HepG2 (cell line): ENCODE data around the gene CDIP1. TPM values are rescaled to one million over a fixed set of nuclear protein-coding genes. Genes with fewer than 3 reads are reported as not detected.

Experiments used
- ARID4A ChIP-seq: sonication (generic); formaldehyde crosslinking; IDR thresholded peaks from 2 replicates; pipeline ENCODE4 v1.5.0; 2020; ENCODE audit warnings: mild to moderate bottlenecking, missing genetic modification reagents, borderline replicate concordance
- KMT2A ChIP-seq: sonication (generic); formaldehyde crosslinking; IDR thresholded peaks from 2 replicates; pipeline ENCODE4 v1.4.0; 2020; ENCODE audit warnings: missing genetic modification reagents
- RNF219 ChIP-seq: sonication (generic); formaldehyde crosslinking; IDR thresholded peaks from 2 replicates; pipeline ENCODE4 v1.5.0; 2020; ENCODE audit warnings: mild to moderate bottlenecking, missing genetic modification reagents
- SNAPC2 ChIP-seq: sonication (generic); formaldehyde crosslinking; IDR thresholded peaks from 2 replicates; pipeline ENCODE4 v1.8.1; 2022; ENCODE audit warnings: mild to moderate bottlenecking, missing genetic modification reagents
- SP4 ChIP-seq: sonication (generic); formaldehyde crosslinking; IDR thresholded peaks from 2 replicates; pipeline ENCODE4 v1.8.1; 2023; ENCODE audit warnings: mild to moderate bottlenecking, missing genetic modification reagents
- ZBTB2 ChIP-seq: sonication (generic); formaldehyde crosslinking; IDR thresholded peaks from 2 replicates; pipeline ENCODE4 v1.8.0; 2022; ENCODE audit warnings: low read depth, missing genetic modification reagents
- ZNF10 ChIP-seq: sonication (generic); formaldehyde crosslinking; IDR thresholded peaks from 2 replicates; pipeline ENCODE4 v1.4.0; 2020; ENCODE audit warnings: mild to moderate bottlenecking, low read depth, missing genetic modification reagents, borderline replicate concordance
- ZNF280B ChIP-seq: sonication (generic); formaldehyde crosslinking; IDR thresholded peaks from 2 replicates; pipeline ENCODE4 v1.5.0; 2020; ENCODE audit warnings: missing genetic modification reagents, mild to moderate bottlenecking, borderline replicate concordance
- ZNF34 ChIP-seq: sonication (generic); formaldehyde crosslinking; IDR thresholded peaks from 2 replicates; pipeline ENCODE4 v1.4.0; 2020; ENCODE audit warnings: mild to moderate bottlenecking, missing genetic modification reagents, borderline replicate concordance
- ZNF441 ChIP-seq: sonication (generic); formaldehyde crosslinking; IDR thresholded peaks from 2 replicates; pipeline ENCODE4 v1.7.0; 2021; ENCODE audit warnings: missing genetic modification reagents, borderline replicate concordance
- ZNF451 ChIP-seq: sonication (generic); formaldehyde crosslinking; IDR thresholded peaks from 2 replicates; pipeline ENCODE4 v1.5.0; 2020; ENCODE audit warnings: mild to moderate bottlenecking, missing genetic modification reagents
- ZNF503 ChIP-seq: sonication (generic); formaldehyde crosslinking; IDR thresholded peaks from 2 replicates; pipeline ENCODE4 v1.4.0; 2020; ENCODE audit warnings: missing genetic modification reagents
- ZNF580 ChIP-seq: IDR thresholded peaks from 2 replicates; pipeline ENCODE4 v1.6.1; 2016; ENCODE audit warnings: low read depth, borderline replicate concordance
- ZNF619 ChIP-seq: sonication (generic); formaldehyde crosslinking; IDR thresholded peaks from 2 replicates; pipeline ENCODE4 v1.4.0; 2020; ENCODE audit warnings: mild to moderate bottlenecking, missing genetic modification reagents
- ZNF746 ChIP-seq: sonication (generic); formaldehyde crosslinking; IDR thresholded peaks from 2 replicates; pipeline ENCODE4 v1.8.0; 2022; ENCODE audit warnings: mild to moderate bottlenecking, missing genetic modification reagents
- polyA plus RNA-seq, 8 experiments: library from polyadenylated mRNA; depleted of rRNA in 3 of 8; stranded (reverse) in 7 of 8; unstranded in 1 of 8; fragments of >200 nt; fragmentation: Illumina TruSeq in 4 of 8; extraction: Trizol in 4 of 8; gene quantifications; 2 replicates each; pipeline versions ENCODE4 v1.2.1 to v1.2.3, GENCODE V29; 2011 to 2016; ENCODE audit warnings: low read depth in 4 of 8, missing spikeins in 1 of 8, mixed read lengths in 1 of 8; ENCODE audit not compliant: insufficient read depth in 1 of 8
- total RNA-seq, 5 experiments: library from RNA; depleted of rRNA; stranded (reverse); fragments of >200 nt; fragmentation: Illumina TruSeq; extraction: Trizol; gene quantifications; 2 replicates each; pipeline ENCODE4 v1.2.3, GENCODE V29; 2016; ENCODE audit warnings: low read depth in 1 of 5

Gene CDIP1
- total and polyA plus RNA-seq, 2 of the 13 experiments (the other 11 are each of a cell fraction or from before 2014, with no cell fraction given), result 31.2 to 56.7 TPM

- TF ChIP-seq ARID4A (peak; percentile 47; the same call in 1 of the 2 replicates), KMT2A (no peak), RNF219 (no peak), ZNF441 (CRISPR knock-in tag) (no peak), ZNF746 (CRISPR knock-in tag) (peak; percentile 58; the same call in 1 of the 2 replicates), ZNF34 (CRISPR knock-in tag) (no peak; the same call in 1 of the 2 replicates), ZBTB2 (CRISPR knock-in tag) (peak; percentile 44; the same call in 1 of the 2 replicates), SNAPC2 (CRISPR knock-in tag) (0 out of 2 replicates have a peak, but pooled peaks have one; percentile 76), ZNF451 (CRISPR knock-in tag) (peak; percentile 64; the same call in 1 of the 2 replicates), ZNF619 (CRISPR knock-in tag) (no peak), ZNF580 (CRISPR knock-in tag) (peak; percentile 26; the same call in 1 of the 2 replicates), ZNF280B (0 out of 2 replicates have a peak, but pooled peaks have one; percentile 33), SP4 (CRISPR knock-in tag) (no peak; the same call in none of the 2 replicates), ZNF10 (CRISPR knock-in tag) (no peak), ZNF503 (CRISPR knock-in tag) (0 out of 2 replicates have a peak, but pooled peaks have one; percentile 61)
These were observed 77.1 kb downstream of the CDIP1 start (continued) for GRCh38 chr16:4461250-4462085.
